Left cardiac atrium (tissue), 4 donors: ENCODE measurements around the gene ADORA2B. TPM values are rescaled to one million over a fixed set of nuclear protein-coding genes. Genes with fewer than 3 reads are reported as not detected.
A peak's percentile ranks its signal among the peaks of the same experiment; 100 is the strongest.
"Not testable (repeated sequence)": the region's sequence is repeated elsewhere in the genome, so short reads cannot be mapped to it uniquely, and the experiment has no call there.

ENCODE experiments used
- ATAC-seq, 2 donors: fragments of 200-7000 bp; cut with Tn5 transposase; one replicate each; pipeline ENCODE4 v1.9.1; 2020; ENCODE audit warnings: mild to moderate bottlenecking in 2 of 2, moderate library complexity in 2 of 2
- DNase-seq: peaks from one replicate; pipeline ENCODE4 v3.0.0-alpha.2; 2020
- intact Hi-C, 2 donors: fragments of 100-400 bp; cut with DNase I; formaldehyde crosslinking; loops; one replicate each; pipeline versions ENCODE4 v1.14.1 to v1.15.1; 2022 to 2023
- total RNA-seq, 2 donors: library from RNA; stranded (reverse); fragmentation: NEBNext Ultra II Directional; extraction: Animal tissue kit (Norgen Biotek cat#: 25700); gene quantifications; one replicate each; pipeline ENCODE4 v1.2.1, GENCODE V29; 2021
- donor health status: DM: no; HTN: yes; CAD: no.
- donor health status: DM: no; HTN: yes; CAD: no; lungs with severe emphysema.
- donor health status: DM: yes; HTN: yes; CAD: no.
- donor health status: Dilated cardiomyopathy.

ADORA2B gene
- total RNA-seq, 2 donors from 2014 or later: 0.50 to 1.0 TPM

GRCh38 chr17:15919466-15919865 is 25.5 kb upstream of the ADORA2B start:
- no peak for DNase-seq
- intact Hi-C loops: no loop called here
- no peak for ATAC-seq

GRCh38 chr17:15920758-15921239 is 24.1 kb upstream of the ADORA2B start:
- ATAC-seq: peak in 1 of 2 donors; percentile 73
- peak; percentile 42 for DNase-seq
- intact Hi-C loops: no loop called here

GRCh38 chr17:15921640-15922039 is 23.3 kb upstream of the ADORA2B start:
- ATAC-seq (no peak), DNase-seq (no peak)
- intact Hi-C loops: no loop called here

GRCh38 chr17:15922586-15922985 is 22.3 kb upstream of the ADORA2B start:
- intact Hi-C loops: no loop called here
- DNase-seq: no peak
- no peak for ATAC-seq

GRCh38 chr17:15926039-15926740 is 18.7 kb upstream of the ADORA2B start:
- ATAC-seq (peak; percentile 64 to 70), DNase-seq (peak; percentile 39)
- intact Hi-C loops: no loop called here

GRCh38 chr17:15928286-15928785 is 16.6 kb upstream of the ADORA2B start:
- DNase-seq (no peak), ATAC-seq (peak; percentile 38 to 39)
- intact Hi-C loops: no loop called here

- no peak for DNase-seq
- ATAC-seq: no peak
These were observed 15.0 kb upstream of the ADORA2B start for GRCh38 chr17:15929941-15930340.

GRCh38 chr17:15930426-15930825 is 14.5 kb upstream of the ADORA2B start:
- intact Hi-C loops: no loop called here
- DNase-seq (no peak), ATAC-seq (no peak)

More at GRCh38 chr17:15929941-15930340, 15.0 kb upstream of the ADORA2B start:
- intact Hi-C loops: no loop called here

GRCh38 chr17:15931394-15931793 is 13.5 kb upstream of the ADORA2B start:
- DNase-seq (no peak), ATAC-seq (no peak)
- intact Hi-C loops: no loop called here

- DNase-seq (no peak), ATAC-seq (no peak)
- intact Hi-C loops: no loop called here
These were observed 10.1 kb upstream of the ADORA2B start for GRCh38 chr17:15934866-15935265.

- DNase-seq: no peak
- no peak for ATAC-seq
- intact Hi-C loops: no loop called here
These were observed 9.0 kb upstream of the ADORA2B start for GRCh38 chr17:15935891-15936290.

- intact Hi-C loops, DNase-seq, ATAC-seq: not testable (repeated sequence)
These were observed 8.4 kb upstream of the ADORA2B start for GRCh38 chr17:15936481-15936880.

- intact Hi-C loops: no loop called here
- DNase-seq: no peak
- ATAC-seq: no peak
These were observed 3.1 kb upstream of the ADORA2B start for GRCh38 chr17:15941781-15942180.

- intact Hi-C loops: no loop called here
- DNase-seq: no peak
- ATAC-seq: peak in 1 of 2 donors; percentile 4
These were observed 2.6 kb upstream of the ADORA2B start for GRCh38 chr17:15942207-15942833.

- intact Hi-C loops: no loop called here
- ATAC-seq (no peak), DNase-seq (no peak)
These were observed 765 bp upstream of the ADORA2B start for GRCh38 chr17:15943971-15944758.

- intact Hi-C loops: no loop called here
- DNase-seq: peak; percentile 30
- peak; percentile 14 to 18 for ATAC-seq
These were observed 729 bp downstream of the ADORA2B start for GRCh38 chr17:15945527-15946191.

GRCh38 chr17:15946611-15947120 is 1.7 kb downstream of the ADORA2B start:
- no peak for DNase-seq
- intact Hi-C loops: no loop called here
- ATAC-seq: no peak

GRCh38 chr17:15947271-15947670 is 2.3 kb downstream of the ADORA2B start:
- DNase-seq: no peak
- intact Hi-C loops: no loop called here
- no peak for ATAC-seq
